Astrocyte of the cerebellum (primary cell): Measurements from ENCODE around the gene MTHFD1.

Experiments
- DNase-seq: peaks from one replicate; pipeline ENCODE4 v3.0.0-alpha.2; 2011; ENCODE audit warnings: low read depth
- H3K4me3 ChIP-seq: 2 replicates; pipeline ENCODE4 v1.5.1; 2011; ENCODE audit warnings: mild to moderate bottlenecking, low read depth, low read length, moderate library complexity
- CTCF ChIP-seq: IDR thresholded peaks from 2 replicates; pipeline ENCODE4 v1.5.1; 2012; ENCODE audit warnings: low read length, low read depth, moderate library complexity, mild to moderate bottlenecking; ENCODE audit errors: missing control alignments
- in situ Hi-C: cut with HindIII; loops from 2 replicates; pipeline ENCODE4 v1.10.0; 2017; ENCODE audit warnings: low sequenced_read_pairs

The MTHFD1 gene

GRCh38 chr14:64387782-64388532, at the start of gene MTHFD1:
MTHFD1 (plus strand) TSS chr14:64388353; CDS start chr14:64388428, 75 bp downstream.
- peak; percentile 99 for DNase-seq
- TF ChIP-seq CTCF: no peak
- H3K4me3 ChIP-seq: peak within 1 kb of the TSS; percentile 87
- in situ Hi-C loops: no loop called here

- no peak for TF ChIP-seq CTCF
- peak; percentile 96 for DNase-seq
- peak overlapping the region; percentile 80 for H3K4me3 ChIP-seq
- in situ Hi-C loops: no loop called here
These were observed 49.4 kb upstream of the MTHFD1 start for GRCh38 chr14:64338616-64339316.

GRCh38 chr14:64340560-64341196, 47.5 kb upstream of the MTHFD1 start:
- no peak for TF ChIP-seq CTCF
- no peak for DNase-seq
- no peak overlapping the region for H3K4me3 ChIP-seq
- in situ Hi-C loops: no loop called here

GRCh38 chr14:64347748-64348147, 40.4 kb upstream of the MTHFD1 start:
- in situ Hi-C loops: no loop called here
- DNase-seq: no peak

DNA sequence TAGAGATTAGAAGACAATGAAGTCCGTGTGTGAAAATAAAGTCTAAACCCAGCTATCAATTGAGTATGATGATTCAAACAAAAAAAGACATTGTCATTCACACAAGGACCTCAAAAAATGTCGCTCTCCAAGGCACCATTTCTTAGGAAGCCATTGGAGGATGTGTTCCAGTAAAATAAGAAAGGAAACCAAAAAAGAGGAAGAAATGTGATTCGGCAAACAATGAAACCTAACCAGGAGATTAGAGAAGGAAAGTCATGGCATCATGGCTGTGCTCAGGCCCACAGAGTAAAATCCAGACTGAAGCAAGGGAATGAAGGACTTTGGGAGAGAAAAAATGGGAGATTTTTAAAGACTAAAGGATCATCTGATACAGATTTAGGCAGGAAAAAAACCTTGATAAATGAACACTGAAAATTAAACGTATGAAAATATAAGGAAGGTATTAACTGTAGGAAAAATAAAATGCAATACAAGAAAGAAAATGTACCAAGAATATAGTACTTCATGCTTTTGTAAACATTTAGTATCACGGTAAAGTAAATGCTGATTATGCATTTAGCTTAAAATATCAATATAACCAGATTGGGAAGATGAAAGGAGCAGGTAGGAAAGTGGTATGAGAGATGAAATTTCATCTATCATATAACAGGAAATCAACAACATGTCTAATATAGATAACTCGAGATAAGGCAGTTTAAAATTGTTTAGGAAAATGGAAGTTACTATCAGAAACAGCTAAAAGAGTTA, 38.2 kb upstream of the MTHFD1 start:
- H3K4me3 ChIP-seq: no peak overlapping the region
- TF ChIP-seq CTCF: no peak
- in situ Hi-C loops: no loop called here
- no peak for DNase-seq

More at GRCh38 chr14:64347748-64348147, 40.4 kb upstream of the MTHFD1 start:
- no peak for TF ChIP-seq CTCF
- H3K4me3 ChIP-seq: no peak overlapping the region

- TF ChIP-seq CTCF: no peak
- in situ Hi-C loops: no loop called here
- no peak overlapping the region for H3K4me3 ChIP-seq
- DNase-seq: peak; percentile 6
These were observed 24.8 kb upstream of the MTHFD1 start for GRCh38 chr14:64363265-64363846.
